ENCODE data around the gene UMODL1.
A peak's percentile ranks its signal among the peaks of the same experiment; 100 is the strongest.

The UMODL1 gene

DNA sequence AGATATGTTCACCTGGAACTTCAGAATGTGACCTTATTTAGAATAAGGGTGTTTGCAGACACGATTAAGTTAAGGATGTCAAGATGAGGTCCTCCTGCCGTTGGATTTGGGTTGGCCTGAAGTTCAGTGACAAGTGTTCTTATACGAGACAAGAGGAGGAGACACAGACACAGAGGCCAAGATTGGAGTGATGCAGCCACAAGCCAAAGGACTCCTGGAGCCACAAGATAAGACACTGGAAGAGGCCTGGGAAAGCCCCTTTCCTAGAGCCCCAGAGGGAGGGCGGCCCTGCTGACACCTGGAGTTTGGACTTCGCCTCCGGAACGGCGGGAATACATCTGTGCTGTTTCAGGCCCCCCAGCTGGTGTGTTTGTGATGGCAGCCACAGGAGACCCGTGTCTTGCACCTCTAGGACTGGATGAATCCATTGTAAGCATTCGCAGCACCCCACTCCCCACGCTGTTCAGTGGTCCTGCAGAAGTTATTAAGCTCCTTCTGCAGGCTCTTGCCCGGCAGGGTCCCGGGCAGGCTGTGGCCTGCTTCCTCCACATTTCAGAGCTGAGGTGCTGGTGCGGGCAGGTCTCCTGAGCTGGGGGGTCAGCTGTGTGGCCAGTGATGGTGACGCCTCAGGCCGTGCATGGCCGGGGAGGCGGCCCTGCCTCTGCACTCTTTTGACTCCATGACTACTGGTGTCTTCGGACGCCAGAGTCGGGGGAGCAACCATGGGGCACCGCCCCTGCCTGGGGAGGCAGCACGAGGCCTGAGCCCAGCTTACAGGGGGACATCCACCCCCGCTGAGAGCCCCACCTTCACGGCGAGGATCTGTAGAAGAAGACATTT, 34.6 kb downstream of the UMODL1 start:
- in situ Hi-C loops (cut with HindIII; ENCODE audit: low pct_ligation_motif_present, low sequenced_read_pairs): loop anchor here (10.0 kb wide), 1 partner anchor 101 kb away; no protein-coding TSS in a partner anchor
- Histone ChIP-seq H3K36me3 (replicated peaks) (no peaks in the 10 kb centered on the region), H3K27ac (no peak overlapping the region), H3K4me3 (ENCODE audit: low read depth, low read length) (no peak overlapping the region), H3K27me3 (replicated peaks) (no peaks in the 10 kb centered on the region)
- DNase-seq: no peak
- TF ChIP-seq, protein P1, sequence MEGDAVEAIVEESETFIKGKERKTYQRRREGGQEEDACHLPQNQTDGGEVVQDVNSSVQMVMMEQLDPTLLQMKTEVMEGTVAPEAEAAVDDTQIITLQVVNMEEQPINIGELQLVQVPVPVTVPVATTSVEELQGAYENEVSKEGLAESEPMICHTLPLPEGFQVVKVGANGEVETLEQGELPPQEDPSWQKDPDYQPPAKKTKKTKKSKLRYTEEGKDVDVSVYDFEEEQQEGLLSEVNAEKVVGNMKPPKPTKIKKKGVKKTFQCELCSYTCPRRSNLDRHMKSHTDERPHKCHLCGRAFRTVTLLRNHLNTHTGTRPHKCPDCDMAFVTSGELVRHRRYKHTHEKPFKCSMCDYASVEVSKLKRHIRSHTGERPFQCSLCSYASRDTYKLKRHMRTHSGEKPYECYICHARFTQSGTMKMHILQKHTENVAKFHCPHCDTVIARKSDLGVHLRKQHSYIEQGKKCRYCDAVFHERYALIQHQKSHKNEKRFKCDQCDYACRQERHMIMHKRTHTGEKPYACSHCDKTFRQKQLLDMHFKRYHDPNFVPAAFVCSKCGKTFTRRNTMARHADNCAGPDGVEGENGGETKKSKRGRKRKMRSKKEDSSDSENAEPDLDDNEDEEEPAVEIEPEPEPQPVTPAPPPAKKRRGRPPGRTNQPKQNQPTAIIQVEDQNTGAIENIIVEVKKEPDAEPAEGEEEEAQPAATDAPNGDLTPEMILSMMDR (IDR thresholded peaks at IDR 0.05; ENCODE audit: low read depth, low read length, missing control alignments): no peak

- no peak for DNase-seq
- in situ Hi-C loops (cut with HindIII; ENCODE audit: low pct_ligation_motif_present, low sequenced_read_pairs): loop anchor here (10.0 kb wide), 1 partner anchor 102 kb away; no protein-coding TSS in a partner anchor
- no peaks in the 10 kb centered on the region for H3K36me3 ChIP-seq (replicated peaks)
- TF ChIP-seq, protein P1 (IDR thresholded peaks at IDR 0.05; ENCODE audit: low read depth, low read length, missing control alignments): no peak
- H3K27ac ChIP-seq: no peak overlapping the region
- no peaks in the 10 kb centered on the region for H3K27me3 ChIP-seq (replicated peaks)
- H3K4me3 ChIP-seq (ENCODE audit: low read depth, low read length): no peak overlapping the region
Observed at GRCh38 chr21:42106425-42106824, 35.3 kb downstream of the UMODL1 start.

DNA sequence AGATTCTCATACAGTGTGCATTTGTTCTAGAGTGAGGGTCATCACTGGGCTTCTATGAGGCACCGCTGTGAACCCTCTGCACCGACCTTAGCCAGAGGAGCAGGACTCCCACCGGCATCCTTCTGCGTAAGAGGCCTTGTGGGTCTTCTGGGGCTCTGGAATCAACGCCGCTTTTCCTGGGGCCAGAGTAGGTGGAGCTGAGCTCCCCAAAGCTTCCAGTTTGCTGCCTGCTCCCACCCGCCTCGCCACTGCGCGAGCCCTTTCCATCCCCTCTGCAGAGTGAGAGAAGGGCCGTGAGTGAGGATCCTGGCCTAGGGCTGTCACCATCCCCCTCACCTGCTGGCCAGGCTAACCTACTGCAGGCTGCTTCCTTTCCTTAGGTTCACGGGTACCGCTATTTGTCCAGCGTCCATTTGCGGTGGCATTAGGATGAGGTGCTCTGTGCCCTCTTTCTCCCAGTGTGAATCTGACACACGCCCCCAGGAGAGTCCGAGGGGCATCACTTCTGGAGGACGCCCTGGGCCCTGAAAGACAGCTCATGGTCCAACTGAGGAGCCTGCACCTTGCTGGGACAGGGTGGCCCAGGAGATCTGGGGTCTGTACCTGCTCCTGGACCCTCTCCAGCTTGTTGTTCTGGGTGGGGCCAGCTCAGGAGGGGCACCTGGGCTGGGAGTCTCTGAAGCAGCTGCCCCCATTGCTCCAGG, 36.2 kb downstream of the UMODL1 start:
- no peaks in the 10 kb centered on the region for H3K27me3 ChIP-seq (replicated peaks)
- H3K36me3 ChIP-seq (replicated peaks): no peaks in the 10 kb centered on the region
- in situ Hi-C loops (cut with HindIII; ENCODE audit: low pct_ligation_motif_present, low sequenced_read_pairs): loop anchor here (10.0 kb wide), 1 partner anchor 103 kb away; no protein-coding TSS in a partner anchor
- no peak overlapping the region for H3K4me3 ChIP-seq (ENCODE audit: low read depth, low read length)
- no peak for DNase-seq
- TF ChIP-seq, protein P1 (IDR thresholded peaks at IDR 0.05; ENCODE audit: low read depth, low read length, missing control alignments): no peak
- no peak overlapping the region for H3K27ac ChIP-seq

GRCh38 chr21:42107881-42108553, 36.9 kb downstream of the UMODL1 start:
- no peaks in the 10 kb centered on the region for H3K27me3 ChIP-seq (replicated peaks)
- TF ChIP-seq, protein P1 (IDR thresholded peaks at IDR 0.05; ENCODE audit: low read depth, low read length, missing control alignments): peak; percentile 94
- DNase-seq: no peak
- no peaks in the 10 kb centered on the region for H3K36me3 ChIP-seq (replicated peaks)
- no peak overlapping the region for H3K27ac ChIP-seq
- in situ Hi-C loops (cut with HindIII; ENCODE audit: low pct_ligation_motif_present, low sequenced_read_pairs): loop anchor here (10.0 kb wide), 1 partner anchor 103 kb away; no protein-coding TSS in a partner anchor
- H3K4me3 ChIP-seq (ENCODE audit: low read depth, low read length): no peak overlapping the region

- in situ Hi-C loops (cut with HindIII; ENCODE audit: low pct_ligation_motif_present, low sequenced_read_pairs): loop anchor here (10.0 kb wide), 1 partner anchor 104 kb away; no protein-coding TSS in a partner anchor
- no peak overlapping the region for H3K4me3 ChIP-seq (ENCODE audit: low read depth, low read length)
- DNase-seq: no peak
Observed at GRCh38 chr21:42108554-42109340, 37.6 kb downstream of the UMODL1 start.

More at GRCh38 chr21:42108554-42109340, 37.6 kb downstream of the UMODL1 start:
- no peaks in the 10 kb centered on the region for H3K36me3 ChIP-seq (replicated peaks)
- TF ChIP-seq, protein P1 (IDR thresholded peaks at IDR 0.05; ENCODE audit: low read depth, low read length, missing control alignments): no peak
- H3K27me3 ChIP-seq (replicated peaks): no peaks in the 10 kb centered on the region
- no peak overlapping the region for H3K27ac ChIP-seq
